Gastroesophageal sphincter (tissue), 3 donors: ENCODE data around the gene FOXO6.

ENCODE experiments used
- CTCF ChIP-seq, 4 experiments: fragments of 200-600 bp in 2 of 4; fragments of 450-650 bp in 2 of 4; sonication (generic) in 1 of 4; IDR thresholded peaks; one replicate each; pipeline ENCODE4 v1.5.1; 2017 to 2019; ENCODE audit warnings: antibody characterized with exemption in 4 of 4, mild to moderate bottlenecking in 2 of 4, moderate library complexity in 2 of 4
- EP300 ChIP-seq: sonication (generic); formaldehyde crosslinking; IDR thresholded peaks from one replicate; pipeline ENCODE4 v1.6.1; 2017; ENCODE audit warnings: antibody characterized with exemption, mild to moderate bottlenecking
- POLR2A ChIP-seq, 2 donors: fragments of 450-650 bp; IDR thresholded peaks; one replicate each; pipeline ENCODE4 v1.6.1; 2017; ENCODE audit warnings: antibody characterized with exemption in 2 of 2, mild to moderate bottlenecking in 2 of 2, moderate library complexity in 1 of 2
- POLR2AphosphoS5 ChIP-seq: sonication (generic); formaldehyde crosslinking; IDR thresholded peaks from one replicate; pipeline ENCODE4 v1.6.1; 2017; ENCODE audit warnings: antibody characterized with exemption

GRCh38 chr1:41355761-41356160, 5.5 kb upstream of the FOXO6 start:
- no peak for TF ChIP-seq CTCF (IDR thresholded peaks at IDR 0.05)
- no peak for TF ChIP-seq POLR2AphosphoS5
- TF ChIP-seq POLR2A (IDR thresholded peaks at IDR 0.05), result no peak
- TF ChIP-seq EP300, result no peak
